SK-N-MC (cell line): ENCODE measurements around the gene FREM2.

Source experiments
- EZH2 ChIP-seq: fragments of 200-600 bp; sonication (generic); IDR thresholded peaks from one replicate; pipeline ENCODE4 v1.6.1; 2017; ENCODE audit warnings: antibody characterized with exemption
- POLR2AphosphoS5 ChIP-seq: IDR thresholded peaks from 2 replicates; pipeline ENCODE4 v1.6.1; 2012; ENCODE audit warnings: mild to moderate bottlenecking, low read depth, low read length, borderline replicate concordance

DNA sequence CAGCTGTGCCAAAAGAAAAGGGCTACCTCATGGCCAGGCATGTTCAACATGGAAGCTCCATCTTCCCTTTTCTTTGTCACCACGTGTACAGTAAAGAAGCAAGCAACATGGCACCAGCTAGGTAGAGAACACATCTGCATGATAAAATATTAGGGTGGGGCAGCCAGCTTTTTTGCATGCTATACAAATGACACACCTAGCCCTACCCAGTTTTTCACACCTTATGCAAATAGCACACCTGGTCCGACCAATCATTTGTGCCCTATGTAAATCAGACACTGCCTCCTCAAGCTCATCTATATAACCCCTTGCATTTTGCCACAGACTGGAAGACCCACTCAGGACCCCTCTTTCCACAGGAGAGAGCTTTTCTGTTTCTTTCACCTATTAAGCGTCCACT lies 218.2 kb downstream of the FREM2 start:
- no peak for TF ChIP-seq EZH2
- TF ChIP-seq POLR2AphosphoS5: no peak
